HG03139 (cell line): ENCODE data around the gene HIPK4.

ENCODE experiments used
- ATAC-seq: cut with Tn5 transposase; IDR thresholded peaks from one replicate; pipeline ENCODE4 v1.9.1; 2021; ENCODE audit not compliant: unreplicated experiment

HIPK4 gene

DNA sequence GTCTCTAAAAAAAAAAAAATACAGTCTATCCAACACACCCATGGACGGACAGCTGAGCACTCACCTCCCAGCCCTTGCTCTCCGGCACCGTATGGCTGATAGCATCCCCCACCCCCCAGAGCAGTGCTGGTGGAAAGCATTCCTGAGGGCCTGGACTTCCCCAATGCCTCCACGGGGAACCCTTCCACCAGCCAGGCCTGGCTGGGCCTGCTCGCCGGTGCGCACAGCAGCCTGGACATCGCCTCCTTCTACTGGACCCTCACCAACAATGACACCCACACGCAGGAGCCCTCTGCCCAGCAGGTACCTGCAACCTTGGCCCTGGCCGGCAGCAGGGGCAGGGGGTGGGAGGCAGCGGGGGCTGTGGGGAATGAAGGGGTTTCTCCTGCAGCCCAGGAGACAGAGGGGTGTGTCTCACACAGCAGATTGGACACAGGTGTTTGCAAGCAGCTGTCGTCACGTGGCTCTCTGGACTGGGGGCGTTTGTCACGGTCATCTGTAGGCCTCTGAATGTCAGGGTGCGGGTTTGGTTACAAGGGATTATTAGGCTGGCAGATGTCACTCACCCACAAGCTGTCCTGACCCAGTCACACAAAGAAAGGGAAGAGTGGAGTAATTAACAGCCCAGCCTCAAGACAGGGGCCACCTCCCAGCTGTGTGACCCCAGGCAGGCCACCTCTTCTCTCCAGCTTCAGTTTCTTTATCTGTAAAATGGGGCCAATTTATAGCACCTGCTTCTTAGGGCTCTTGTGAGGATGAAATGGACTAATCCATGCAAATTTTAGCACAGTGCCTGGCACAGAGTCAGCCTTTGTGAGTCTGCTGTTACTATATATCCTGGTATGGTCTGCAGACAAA lies 22.2 kb downstream of the HIPK4 start:
- ATAC-seq, result no peak

GRCh38 chr19:40366697-40367561 lies 23.1 kb downstream of the HIPK4 start:
- ATAC-seq, result no peak

DNA sequence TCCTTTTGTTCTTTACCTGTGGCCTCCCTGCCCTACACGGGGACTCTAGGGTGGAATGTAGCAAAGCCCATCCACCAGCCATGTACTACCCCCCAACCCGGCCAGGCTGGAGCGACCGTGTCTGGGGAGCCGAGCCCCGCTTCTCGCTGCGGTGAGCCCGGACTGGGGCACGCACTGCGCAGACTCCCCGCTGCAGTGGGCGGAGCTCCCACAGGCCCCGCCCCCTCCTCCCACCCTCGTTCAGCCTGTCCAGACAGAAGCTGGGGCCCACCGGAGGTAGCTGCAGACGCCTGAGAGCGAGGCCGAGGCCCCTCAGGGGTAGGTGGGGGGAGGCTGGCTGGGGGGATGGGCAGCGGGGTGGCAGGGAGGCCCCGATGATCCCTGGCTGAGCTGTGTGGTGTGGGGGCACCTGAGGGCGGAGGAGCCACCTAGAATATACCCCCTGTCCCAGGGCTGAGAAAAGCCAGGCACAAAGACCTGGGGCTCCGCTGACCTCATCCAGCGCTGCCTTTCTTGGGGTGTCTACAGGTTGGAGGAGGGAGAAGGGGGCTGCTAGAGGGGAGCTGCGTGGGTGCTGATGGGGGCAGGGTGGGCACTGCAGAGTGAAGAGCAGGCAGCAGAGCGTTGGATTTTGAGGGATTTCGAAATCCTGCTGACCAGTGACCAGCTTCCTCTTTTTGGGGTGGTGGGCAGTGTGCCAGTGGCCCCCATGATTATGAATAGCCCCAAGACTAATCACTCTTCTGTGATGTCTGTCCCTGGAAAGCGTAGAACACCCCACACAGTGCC lies 24.2 kb downstream of the HIPK4 start:
- no peak for ATAC-seq

GRCh38 chr19:40365010-40365409 lies 25.0 kb downstream of the HIPK4 start:
- no peak for ATAC-seq

DNA sequence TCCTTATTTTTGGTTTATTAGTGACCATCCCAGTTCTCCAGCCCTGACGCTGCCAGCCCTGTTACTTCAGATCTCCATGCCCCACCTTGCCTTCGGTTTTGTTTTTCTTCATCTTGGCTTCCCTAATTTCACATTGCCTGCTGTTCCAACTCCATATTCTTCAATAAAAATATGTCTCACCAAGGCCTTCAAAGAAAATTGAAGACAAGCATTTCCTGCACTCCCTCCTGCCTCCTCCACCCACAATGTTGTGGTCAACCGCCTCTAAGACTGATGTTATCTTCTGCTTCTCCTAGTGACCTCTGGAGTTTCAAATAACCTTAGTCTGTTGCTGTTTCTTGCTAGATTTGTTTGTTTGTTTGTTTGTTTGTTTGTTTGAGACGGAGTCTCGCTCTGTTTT lies 26.9 kb downstream of the HIPK4 start:
- no peak for ATAC-seq

- ATAC-seq, result no peak
Observed at GRCh38 chr19:40362160-40362559, 27.8 kb downstream of the HIPK4 start.

GRCh38 chr19:40360708-40361241 lies 29.2 kb downstream of the HIPK4 start:
- ATAC-seq, result no peak

DNA sequence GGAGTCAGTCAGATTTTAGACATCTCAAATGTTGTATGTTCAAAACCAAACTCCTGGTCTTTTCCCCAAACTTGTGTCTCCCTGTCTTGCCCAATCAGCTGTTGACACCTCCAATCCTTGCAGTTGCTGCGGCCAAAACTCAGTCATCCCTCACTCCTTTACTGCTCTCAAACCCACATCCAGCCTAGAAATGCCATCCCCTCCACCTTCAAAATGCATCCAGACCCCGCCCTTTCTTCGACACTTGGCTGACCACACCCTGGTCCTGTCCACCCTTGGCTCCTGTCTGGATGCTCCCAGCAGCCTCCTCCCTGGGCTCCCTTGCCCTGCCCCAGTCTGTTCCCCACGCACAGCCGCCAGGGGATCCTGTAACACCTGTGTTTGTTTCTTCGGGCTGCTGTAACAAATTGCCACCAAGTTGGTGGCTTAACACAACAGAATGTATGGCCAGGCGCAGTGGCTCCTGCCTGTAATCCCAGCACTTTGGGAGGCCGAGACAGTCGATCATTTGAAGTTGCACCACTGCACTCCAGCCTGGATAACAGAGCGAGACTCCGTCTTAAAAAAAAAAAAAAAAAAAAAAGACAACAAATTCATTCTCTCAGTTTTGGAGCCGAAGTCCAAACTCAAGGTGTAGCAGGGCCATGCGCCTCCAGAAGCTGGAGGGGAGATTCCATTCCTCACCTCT lies 29.8 kb downstream of the HIPK4 start:
- ATAC-seq, result no peak

DNA sequence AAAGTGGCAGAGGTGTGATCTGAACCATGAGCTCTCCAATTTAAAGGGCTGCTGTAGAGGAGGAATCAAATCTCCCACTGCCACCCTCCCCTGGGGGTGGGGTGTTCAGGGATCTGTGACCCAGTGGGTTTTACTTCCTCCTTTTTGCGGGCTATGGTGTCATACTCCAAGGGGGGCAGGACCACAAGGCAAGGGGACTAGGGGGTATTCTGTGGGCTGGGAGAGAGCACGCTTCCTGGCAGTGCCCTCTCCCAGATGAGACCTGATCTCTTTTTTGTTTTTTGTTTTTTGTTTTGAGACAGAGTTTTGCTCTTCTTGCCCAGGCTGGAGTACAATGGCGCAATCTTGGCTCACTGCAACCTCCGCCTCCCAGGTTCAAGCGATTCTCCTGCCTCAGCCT lies 31.2 kb downstream of the HIPK4 start:
- peak; percentile 47 for ATAC-seq

DNA sequence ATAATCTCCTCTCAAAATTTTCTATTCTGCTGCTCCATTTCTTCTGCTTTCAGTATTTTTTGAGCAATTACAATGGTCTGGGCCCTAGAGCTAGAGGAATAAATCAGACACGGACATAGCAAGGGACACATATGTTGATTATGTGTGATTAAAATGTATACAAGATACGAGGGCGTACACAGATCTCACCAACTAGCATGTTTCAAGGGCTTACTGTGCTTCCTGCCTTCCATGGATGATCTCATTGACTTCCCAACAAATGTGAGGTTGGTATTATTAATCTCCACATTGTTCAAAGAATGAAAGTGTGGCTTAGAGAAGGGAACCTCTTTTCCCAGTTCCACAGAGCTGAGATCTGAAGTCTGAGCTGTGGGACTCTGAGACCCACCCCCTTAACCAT lies 32.3 kb downstream of the HIPK4 start:
- ATAC-seq, result no peak

DNA sequence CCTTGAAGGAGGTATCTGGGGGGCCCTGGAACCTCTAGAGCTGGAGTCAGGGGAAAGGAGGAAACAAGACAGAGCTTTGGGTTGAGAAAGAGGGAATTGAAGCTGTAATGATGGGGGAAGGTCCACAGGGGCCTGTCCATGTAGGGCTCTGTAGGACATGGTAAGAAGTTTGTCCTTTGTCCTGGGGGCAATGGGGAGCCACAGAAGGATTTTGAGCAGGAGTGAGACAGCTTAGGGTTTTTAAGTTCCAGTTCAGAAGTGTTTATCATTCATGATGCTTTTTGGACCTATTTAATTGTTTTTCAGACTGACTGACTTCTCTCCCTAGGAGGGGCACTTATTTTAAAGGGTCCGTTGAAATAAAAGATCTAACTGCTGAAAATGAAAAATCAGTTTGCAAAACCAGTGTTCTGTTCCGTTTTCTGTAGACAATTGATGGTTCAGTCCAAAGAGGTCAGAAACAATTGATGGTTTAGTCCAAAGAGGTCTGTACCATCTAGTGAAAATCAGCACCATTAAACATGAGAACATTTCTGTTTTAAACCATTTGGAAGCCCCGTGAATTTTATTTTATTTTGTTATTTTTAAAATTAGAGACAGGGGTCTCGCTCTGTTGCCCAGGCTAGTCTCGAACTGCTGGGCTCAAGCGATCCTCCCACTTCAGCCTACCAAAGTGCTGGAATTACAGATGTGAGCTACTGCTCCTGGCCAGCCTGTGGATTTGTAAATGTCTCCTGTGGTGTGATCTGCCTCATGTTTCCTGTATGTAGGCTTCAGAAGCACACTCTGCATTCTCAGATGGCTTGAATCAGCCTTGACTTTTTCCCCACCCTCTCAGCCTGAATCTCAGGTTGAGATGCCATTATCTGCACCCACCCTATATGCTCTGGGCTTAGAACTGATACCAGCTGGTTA lies 33.0 kb downstream of the HIPK4 start:
- no peak for ATAC-seq

- no peak for ATAC-seq
Observed at GRCh38 chr19:40355975-40356680, 33.9 kb downstream of the HIPK4 start.

GRCh38 chr19:40348961-40349507 lies 40.9 kb downstream of the HIPK4 start:
- ATAC-seq, result no peak

- peak; percentile 91 for ATAC-seq
Observed at GRCh38 chr19:40348125-40348913, 41.7 kb downstream of the HIPK4 start, which contains the start of the genes C19orf47 and PLD3. Gene C19orf47 (minus strand): TSS chr19:40348397. CDS start chr19:40341857, 6,540 bp downstream. Gene PLD3 (plus strand): TSS chr19:40348695. CDS start chr19:40366484, 17,789 bp downstream.

DNA sequence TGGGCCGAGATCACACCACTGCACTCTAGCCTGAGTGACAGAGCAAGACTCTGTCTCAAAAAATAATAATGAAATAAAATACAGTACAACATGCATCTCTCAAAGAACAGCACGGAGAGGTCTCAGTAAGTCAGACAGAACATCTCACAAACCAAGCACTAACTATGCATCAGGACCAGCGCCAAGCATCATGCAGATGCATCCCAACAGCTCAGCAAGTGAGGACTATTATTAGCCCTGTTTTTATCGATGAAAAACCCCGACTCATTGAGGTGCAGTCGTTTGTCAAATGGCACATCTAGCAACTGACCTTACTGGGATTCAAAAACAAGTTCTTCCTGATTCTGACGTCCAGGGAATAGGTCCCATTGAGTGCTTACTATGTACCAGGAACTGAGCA lies 45.6 kb downstream of the HIPK4 start:
- ATAC-seq, result no peak

- ATAC-seq, result no peak
Observed at GRCh38 chr19:40342644-40343311, 47.2 kb downstream of the HIPK4 start.
